Neutrophil (primary cell): ENCODE results near the gene KRT4.

Source experiments
- H3K27ac ChIP-seq: fragments of 200-600 bp; sonication (generic); 2 replicates; pipeline ENCODE4 v1.5.1; 2016; ENCODE audit warnings: mild to moderate bottlenecking, moderate library complexity
- H3K27me3 ChIP-seq: fragments of 200-600 bp; sonication (generic); 2 replicates; pipeline ENCODE4 v1.6.0; 2016; ENCODE audit warnings: mild to moderate bottlenecking
- H3K36me3 ChIP-seq: fragments of 200-600 bp; sonication (generic); 2 replicates; pipeline ENCODE4 v1.5.1; 2017
- H3K4me1 ChIP-seq, 2 experiments: fragments of 200-600 bp in 1 of 2; sonication (generic) in 1 of 2; 1 replicate in 1 of 2; 2 replicates in 1 of 2; pipeline versions ENCODE4 v1.5.1 to v1.6.1; 2013 to 2016; ENCODE audit warnings: low read depth in 1 of 2, low read length in 1 of 2, mild to moderate bottlenecking in 1 of 2, moderate library complexity in 1 of 2; ENCODE audit not compliant: control insufficient read depth in 1 of 2, insufficient read depth in 1 of 2
- H3K4me3 ChIP-seq, 2 experiments: fragments of 200-600 bp in 1 of 2; sonication (generic) in 1 of 2; 1 replicate in 1 of 2; 2 replicates in 1 of 2; pipeline ENCODE4 v1.5.1; 2013 to 2016; ENCODE audit warnings: low read depth in 1 of 2, low read length in 1 of 2, mild to moderate bottlenecking in 1 of 2, moderate library complexity in 1 of 2
- H3K9me3 ChIP-seq: fragments of 200-600 bp; sonication (generic); 2 replicates; pipeline ENCODE4 v1.5.1; 2016
- TF ChIP-seq, protein P1 (sequence below): fragments of 200-600 bp; sonication (generic); IDR thresholded peaks from 2 replicates; pipeline ENCODE4 v1.5.1; 2016; ENCODE audit warnings: antibody characterized with exemption

The KRT4 gene

DNA sequence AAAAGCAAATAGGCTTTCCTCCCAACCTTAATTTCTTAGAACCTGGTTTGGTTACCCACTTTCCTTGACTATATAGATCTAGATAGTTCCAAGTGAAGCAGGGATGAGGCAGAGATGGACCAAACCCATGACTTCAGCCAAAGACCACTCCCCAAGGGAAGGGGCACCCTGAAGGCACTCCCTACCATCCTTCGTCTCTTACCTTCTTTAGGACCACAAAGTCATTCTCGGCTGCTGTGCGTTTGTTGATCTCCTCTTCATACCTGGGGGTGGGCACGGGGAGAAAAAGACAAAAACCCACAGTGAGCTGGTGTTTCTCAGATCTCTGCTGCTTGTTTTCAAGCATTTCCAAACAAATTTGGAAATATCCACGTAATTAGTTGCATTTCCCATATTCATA is 3.4 kb downstream of the KRT4 start:
- H3K9me3 ChIP-seq, result no peaks in the 10 kb centered on the region
- H3K27ac ChIP-seq, result no peak overlapping the region
- H3K4me1 ChIP-seq, result no peaks in the 10 kb centered on the region
- H3K27me3 ChIP-seq, result no peaks in the 10 kb centered on the region
- TF ChIP-seq, protein P1, sequence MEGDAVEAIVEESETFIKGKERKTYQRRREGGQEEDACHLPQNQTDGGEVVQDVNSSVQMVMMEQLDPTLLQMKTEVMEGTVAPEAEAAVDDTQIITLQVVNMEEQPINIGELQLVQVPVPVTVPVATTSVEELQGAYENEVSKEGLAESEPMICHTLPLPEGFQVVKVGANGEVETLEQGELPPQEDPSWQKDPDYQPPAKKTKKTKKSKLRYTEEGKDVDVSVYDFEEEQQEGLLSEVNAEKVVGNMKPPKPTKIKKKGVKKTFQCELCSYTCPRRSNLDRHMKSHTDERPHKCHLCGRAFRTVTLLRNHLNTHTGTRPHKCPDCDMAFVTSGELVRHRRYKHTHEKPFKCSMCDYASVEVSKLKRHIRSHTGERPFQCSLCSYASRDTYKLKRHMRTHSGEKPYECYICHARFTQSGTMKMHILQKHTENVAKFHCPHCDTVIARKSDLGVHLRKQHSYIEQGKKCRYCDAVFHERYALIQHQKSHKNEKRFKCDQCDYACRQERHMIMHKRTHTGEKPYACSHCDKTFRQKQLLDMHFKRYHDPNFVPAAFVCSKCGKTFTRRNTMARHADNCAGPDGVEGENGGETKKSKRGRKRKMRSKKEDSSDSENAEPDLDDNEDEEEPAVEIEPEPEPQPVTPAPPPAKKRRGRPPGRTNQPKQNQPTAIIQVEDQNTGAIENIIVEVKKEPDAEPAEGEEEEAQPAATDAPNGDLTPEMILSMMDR, result no peak
- no peak overlapping the region for H3K4me3 ChIP-seq
- no peaks in the 10 kb centered on the region for H3K36me3 ChIP-seq

DNA sequence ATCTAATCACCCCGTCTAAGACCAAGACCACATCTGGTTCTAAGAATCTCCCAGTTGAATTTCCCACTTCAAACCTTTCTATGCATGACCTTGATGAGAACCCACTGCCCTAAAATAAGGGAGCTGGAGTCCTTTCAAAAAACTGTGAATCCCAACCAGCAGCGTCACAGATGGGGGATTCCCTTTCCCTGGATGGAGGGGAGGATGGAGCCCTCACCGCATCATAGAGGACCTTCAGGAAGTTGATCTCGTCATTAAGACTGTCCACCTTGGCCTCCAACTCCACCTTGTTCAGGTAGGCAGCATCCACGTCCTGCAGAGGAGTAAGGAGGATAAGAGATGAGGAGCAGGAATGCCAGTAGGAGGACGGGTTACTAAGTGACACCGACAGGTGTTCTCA is 4.8 kb downstream of the KRT4 start:
- Histone ChIP-seq H3K27ac (no peak overlapping the region), H3K36me3 (no peaks in the 10 kb centered on the region), H3K9me3 (no peaks in the 10 kb centered on the region), H3K4me1 (no peaks in the 10 kb centered on the region), H3K4me3 (no peak overlapping the region), H3K27me3 (no peaks in the 10 kb centered on the region)
- TF ChIP-seq, protein P1, result no peak

DNA sequence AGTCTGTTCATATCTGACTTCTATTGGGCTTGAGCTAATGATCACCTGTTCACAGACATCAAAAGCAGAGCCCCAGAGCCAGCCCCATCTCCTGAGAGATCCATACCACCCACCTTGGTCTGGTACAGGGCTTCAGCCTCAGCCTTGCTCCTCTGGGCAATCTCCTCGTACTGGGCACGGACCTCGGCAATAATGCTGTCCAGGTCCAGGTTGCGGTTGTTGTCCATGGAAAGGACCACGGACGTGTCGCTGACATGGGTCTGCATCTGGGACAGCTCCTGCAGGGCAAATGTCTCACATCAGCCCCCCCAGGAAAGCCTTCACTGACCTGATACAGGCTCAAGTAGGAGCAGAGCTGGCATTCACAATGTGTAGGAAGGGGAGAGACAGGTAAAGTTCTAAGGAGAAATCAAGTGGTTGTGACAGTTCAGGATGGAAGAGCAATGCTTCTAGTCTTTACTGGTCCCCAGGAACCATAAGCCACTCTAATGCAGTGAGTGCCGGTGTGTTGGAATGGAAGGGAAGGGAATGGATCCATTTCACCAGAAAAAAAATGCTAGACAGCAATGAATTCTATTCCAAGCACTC is 5.2 kb downstream of the KRT4 start:
- H3K27me3 ChIP-seq, result no peaks in the 10 kb centered on the region
- H3K9me3 ChIP-seq, result no peaks in the 10 kb centered on the region
- H3K36me3 ChIP-seq, result no peaks in the 10 kb centered on the region
- H3K4me1 ChIP-seq, result no peaks in the 10 kb centered on the region
- H3K27ac ChIP-seq, result no peak overlapping the region
- TF ChIP-seq, protein P1, result no peak
- no peak overlapping the region for H3K4me3 ChIP-seq

DNA sequence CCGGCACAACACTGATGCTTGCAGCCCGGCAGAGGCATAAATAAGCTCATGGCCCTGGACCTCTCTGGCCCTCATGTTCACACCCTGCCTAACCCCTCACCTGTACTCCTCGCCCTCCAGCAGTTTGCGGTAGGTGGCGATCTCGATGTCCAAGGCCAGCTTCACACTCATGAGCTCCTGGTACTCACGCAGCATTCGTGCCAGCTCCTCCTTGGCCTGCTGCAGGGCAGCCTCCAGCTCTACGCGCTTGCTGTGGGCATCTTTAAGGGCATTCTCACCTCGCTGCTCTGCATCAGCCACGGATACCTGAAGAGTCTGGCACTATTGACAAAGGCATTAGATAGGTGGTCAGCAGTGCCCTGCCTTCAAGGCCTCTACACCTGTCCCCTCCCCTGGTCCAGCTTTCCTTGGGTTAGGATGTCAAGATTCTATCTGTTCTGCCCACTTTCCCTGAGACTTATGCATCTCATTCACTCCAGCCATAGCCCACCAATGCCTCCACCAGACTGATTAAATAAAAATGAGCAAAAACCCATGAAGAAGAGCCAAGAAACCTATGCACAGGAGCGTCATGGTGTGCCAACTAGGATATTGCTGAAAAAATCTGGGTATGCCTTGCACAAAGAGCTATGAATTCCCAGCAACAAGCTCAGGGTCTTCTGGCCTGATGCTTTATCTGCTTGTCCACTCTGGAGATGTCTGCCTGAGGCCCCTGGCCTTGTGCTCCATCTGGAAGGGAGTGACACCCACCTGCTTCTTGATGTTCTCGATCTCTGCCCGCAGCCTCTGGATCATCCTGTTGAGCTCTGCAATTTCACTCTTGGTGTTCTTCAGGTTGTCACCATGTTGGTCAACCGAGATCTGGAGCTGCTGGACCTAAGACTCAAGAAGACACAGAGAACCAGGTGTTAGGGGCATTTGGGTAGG is 6.1 kb downstream of the KRT4 start:
- no peaks in the 10 kb centered on the region for H3K4me1 ChIP-seq
- no peak overlapping the region for H3K27ac ChIP-seq
- no peaks in the 10 kb centered on the region for H3K36me3 ChIP-seq
- no peak overlapping the region for H3K4me3 ChIP-seq
- no peaks in the 10 kb centered on the region for H3K27me3 ChIP-seq
- H3K9me3 ChIP-seq, result no peaks in the 10 kb centered on the region
- TF ChIP-seq, protein P1, result no peak

DNA sequence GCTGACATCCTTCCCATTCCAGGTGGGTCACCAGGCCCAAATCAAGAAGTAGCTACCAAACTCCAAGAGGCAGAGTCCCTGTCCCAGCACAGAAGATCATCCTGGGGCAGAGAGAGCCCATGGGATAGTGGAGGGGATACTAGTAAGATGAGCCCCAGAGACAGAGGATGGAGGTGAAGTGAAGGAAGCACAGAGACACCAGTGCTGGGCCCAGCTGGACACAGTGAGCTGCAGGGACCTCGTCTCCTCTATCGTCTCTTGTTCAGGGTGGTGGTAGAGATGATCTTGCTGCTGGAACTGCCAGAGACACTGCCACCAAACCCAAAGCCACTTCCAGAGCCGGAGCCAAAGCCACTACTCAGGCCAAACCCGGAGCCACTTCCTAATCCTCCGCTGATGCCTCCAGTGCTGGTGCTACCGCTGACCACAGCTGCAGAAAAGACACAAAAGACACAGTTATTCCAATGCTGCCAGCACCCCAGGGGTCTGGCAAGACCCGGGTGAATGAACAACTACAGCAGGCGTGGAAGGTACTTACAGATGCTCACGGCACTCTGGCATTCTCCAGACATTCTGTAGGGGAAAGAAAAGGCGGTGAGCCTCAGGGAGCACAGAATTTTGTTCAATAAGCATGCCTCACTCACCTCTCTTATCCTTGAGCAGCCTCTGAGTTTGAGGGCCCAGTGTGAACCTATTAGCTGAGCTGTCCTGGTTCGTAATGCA is 6.9 kb downstream of the KRT4 start:
- no peak overlapping the region for H3K27ac ChIP-seq
- no peaks in the 10 kb centered on the region for H3K9me3 ChIP-seq
- H3K36me3 ChIP-seq, result no peaks in the 10 kb centered on the region
- H3K4me1 ChIP-seq, result no peaks in the 10 kb centered on the region
- no peak overlapping the region for H3K4me3 ChIP-seq
- TF ChIP-seq, protein P1, result no peak
- no peaks in the 10 kb centered on the region for H3K27me3 ChIP-seq
